Calu3 (cell line): ENCODE measurements around the gene RGS16. TPM values are rescaled to one million over a fixed set of nuclear protein-coding genes. Genes with fewer than 3 reads are reported as not detected.

Experiments used
- BruUV-seq: library from RNA; stranded (reverse); fragments of 400-500 nt; replicated peaks from 2 replicates; lab custom pipeline; 2021; lab: Mats Ljungman, UMichigan
- CTCF ChIA-PET: fragments of 300-600 bp; sonication (Branson Sonifier 250); formaldehyde crosslinking; loops from one replicate; lab custom pipeline; 2022; ENCODE audit warnings: antibody characterized with exemption; lab: Charles Lee
- DNase-seq: peaks from one replicate; pipeline ENCODE4 v3.0.0; 2022
- H3K27ac Mint-ChIP-seq: one replicate; pipeline ENCODE4 v1.8.0; 2022; ENCODE audit warnings: mixed read lengths; ENCODE audit not compliant: unreplicated experiment
- H3K27me3 Mint-ChIP-seq: one replicate; pipeline ENCODE4 v1.8.0; 2022; ENCODE audit warnings: mixed read lengths; ENCODE audit not compliant: unreplicated experiment
- H3K36me3 Mint-ChIP-seq: one replicate; pipeline ENCODE4 v1.8.0; 2022; ENCODE audit warnings: mild to moderate bottlenecking, moderate library complexity, mixed read lengths; ENCODE audit not compliant: insufficient read depth, unreplicated experiment
- H3K4me1 Mint-ChIP-seq: one replicate; pipeline ENCODE4 v1.8.0; 2022; ENCODE audit warnings: mild to moderate bottlenecking, low read depth, mixed read lengths; ENCODE audit not compliant: unreplicated experiment
- H3K4me3 Mint-ChIP-seq: one replicate; pipeline ENCODE4 v1.8.0; 2022; ENCODE audit warnings: mild to moderate bottlenecking, low read depth, moderate library complexity, mixed read lengths; ENCODE audit not compliant: unreplicated experiment
- H3K9me3 Mint-ChIP-seq: one replicate; pipeline ENCODE4 v1.8.0; 2022; ENCODE audit warnings: low read depth, mixed read lengths; ENCODE audit not compliant: unreplicated experiment
- CTCF ChIP-seq: fragments of 200-600 bp; IDR thresholded peaks from one replicate; pipeline ENCODE4 v1.8.0; 2022; ENCODE audit warnings: antibody characterized with exemption; ENCODE audit not compliant: unreplicated experiment
- intact Hi-C: fragments of 100-400 bp; cut with micrococcal nuclease; formaldehyde crosslinking; loops from one replicate; pipeline ENCODE4 v1.10.0; 2022; ENCODE audit not compliant: unreplicated experiment
- total RNA-seq: library from RNA; stranded (reverse); gene quantifications from 2 replicates; pipeline ENCODE4 v1.2.3, GENCODE V29; 2022

Gene RGS16
- total RNA-seq, 1 experiment from 2014 or later = 1.2 TPM

GRCh38 chr1:182563095-182563494 is 41.1 kb downstream of the RGS16 start:
- DNase-seq = no peak
- CTCF ChIA-PET = interaction anchor here (1.5 kb wide), 1 partner anchor 12 kb away, joined by 4 read pairs; no protein-coding TSS in a partner anchor
- intact Hi-C loops = no loop called here
- no peak overlapping the region for H3K27ac Mint-ChIP-seq
- no peaks in the 10 kb centered on the region for H3K36me3 Mint-ChIP-seq
- no peaks in the 10 kb centered on the region for H3K9me3 Mint-ChIP-seq
- no peaks in the 10 kb centered on the region for H3K4me1 Mint-ChIP-seq
- no peak overlapping the region for H3K4me3 Mint-ChIP-seq
- H3K27me3 Mint-ChIP-seq = peaks cover 53% of the 10 kb centered on the region
- BruUV-seq = no TSS peak
- TF ChIP-seq CTCF = no peak

GRCh38 chr1:182561456-182561855 is 42.7 kb downstream of the RGS16 start:
- no TSS peak for BruUV-seq
- Mint-ChIP-seq H3K36me3 (no peaks in the 10 kb centered on the region), H3K27ac (no peak overlapping the region), H3K4me1 (no peaks in the 10 kb centered on the region), H3K9me3 (no peaks in the 10 kb centered on the region), H3K27me3 (peaks cover 64% of the 10 kb centered on the region), H3K4me3 (no peak overlapping the region)
- intact Hi-C loops = no loop called here
- CTCF ChIA-PET = no interaction called here
- TF ChIP-seq CTCF = no peak
- DNase-seq = no peak

GRCh38 chr1:182560392-182560984 is 43.7 kb downstream of the RGS16 start:
- Mint-ChIP-seq H3K4me3 (no peak overlapping the region), H3K36me3 (no peaks in the 10 kb centered on the region), H3K27ac (no peak overlapping the region), H3K9me3 (no peaks in the 10 kb centered on the region), H3K4me1 (no peaks in the 10 kb centered on the region), H3K27me3 (peaks cover 61% of the 10 kb centered on the region)
- no peak for DNase-seq
- BruUV-seq = no TSS peak
- TF ChIP-seq CTCF = no peak
- intact Hi-C loops = no loop called here
- CTCF ChIA-PET = no interaction called here

DNA sequence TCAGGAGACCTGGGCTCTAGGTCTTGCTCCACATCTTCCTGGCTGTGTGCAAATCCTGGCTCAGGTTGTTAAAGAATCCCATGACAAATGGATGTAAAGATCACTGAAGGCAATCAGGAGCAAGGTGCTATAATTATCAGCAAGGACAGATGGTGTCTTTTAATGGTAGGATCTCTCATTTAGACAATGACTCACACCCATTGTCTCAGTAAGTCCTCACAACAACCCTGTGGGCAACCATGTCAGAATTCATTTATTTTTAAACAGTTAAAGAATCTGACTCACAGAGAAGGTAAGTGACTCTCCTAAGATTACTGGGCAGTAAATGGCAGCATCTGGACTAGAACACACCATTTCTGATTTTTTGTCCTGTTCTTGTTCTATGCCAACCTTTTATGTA is 47.9 kb downstream of the RGS16 start:
- no peak overlapping the region for H3K27ac Mint-ChIP-seq
- H3K4me1 Mint-ChIP-seq = no peaks in the 10 kb centered on the region
- BruUV-seq = no TSS peak
- no peak overlapping the region for H3K4me3 Mint-ChIP-seq
- intact Hi-C loops = no loop called here
- CTCF ChIA-PET = no interaction called here
- no peak for TF ChIP-seq CTCF
- peaks cover 4% of the 10 kb centered on the region for H3K9me3 Mint-ChIP-seq
- H3K36me3 Mint-ChIP-seq = no peaks in the 10 kb centered on the region
- peaks cover 36% of the 10 kb centered on the region for H3K27me3 Mint-ChIP-seq
- DNase-seq = no peak
